Testis (tissue), 2 donors: Measurements from ENCODE around the gene ITGB3BP.

Experiments
- POLR2A ChIP-seq: fragments of 450-650 bp; IDR thresholded peaks from one replicate; pipeline ENCODE4 v1.6.1; 2017; ENCODE audit warnings: antibody characterized with exemption, mild to moderate bottlenecking, moderate library complexity
- TF ChIP-seq, protein P1 (sequence below), 3 experiments: fragments of 450-650 bp in 2 of 3; fragments of 200-600 bp in 1 of 3; sonication (generic) in 1 of 3; IDR thresholded peaks; one replicate each; pipeline ENCODE4 v1.5.1; 2016 to 2019; ENCODE audit warnings: antibody characterized with exemption in 3 of 3, mild to moderate bottlenecking in 2 of 3, moderate library complexity in 1 of 3

- no peak for TF ChIP-seq POLR2A
- TF ChIP-seq, protein P1, sequence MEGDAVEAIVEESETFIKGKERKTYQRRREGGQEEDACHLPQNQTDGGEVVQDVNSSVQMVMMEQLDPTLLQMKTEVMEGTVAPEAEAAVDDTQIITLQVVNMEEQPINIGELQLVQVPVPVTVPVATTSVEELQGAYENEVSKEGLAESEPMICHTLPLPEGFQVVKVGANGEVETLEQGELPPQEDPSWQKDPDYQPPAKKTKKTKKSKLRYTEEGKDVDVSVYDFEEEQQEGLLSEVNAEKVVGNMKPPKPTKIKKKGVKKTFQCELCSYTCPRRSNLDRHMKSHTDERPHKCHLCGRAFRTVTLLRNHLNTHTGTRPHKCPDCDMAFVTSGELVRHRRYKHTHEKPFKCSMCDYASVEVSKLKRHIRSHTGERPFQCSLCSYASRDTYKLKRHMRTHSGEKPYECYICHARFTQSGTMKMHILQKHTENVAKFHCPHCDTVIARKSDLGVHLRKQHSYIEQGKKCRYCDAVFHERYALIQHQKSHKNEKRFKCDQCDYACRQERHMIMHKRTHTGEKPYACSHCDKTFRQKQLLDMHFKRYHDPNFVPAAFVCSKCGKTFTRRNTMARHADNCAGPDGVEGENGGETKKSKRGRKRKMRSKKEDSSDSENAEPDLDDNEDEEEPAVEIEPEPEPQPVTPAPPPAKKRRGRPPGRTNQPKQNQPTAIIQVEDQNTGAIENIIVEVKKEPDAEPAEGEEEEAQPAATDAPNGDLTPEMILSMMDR (IDR thresholded peaks at IDR 0.05) = no peak
Measured at GRCh38 chr1:63401945-63402344, 121.1 kb downstream of the ITGB3BP start.
